ENCODE measurements around the gene TMEM175. TPM values are rescaled to one million over a fixed set of nuclear protein-coding genes. Genes with fewer than 3 reads are reported as not detected.

TMEM175 gene
- total RNA-seq, 1 donor from 2014 or later = 30.3 TPM

DNA sequence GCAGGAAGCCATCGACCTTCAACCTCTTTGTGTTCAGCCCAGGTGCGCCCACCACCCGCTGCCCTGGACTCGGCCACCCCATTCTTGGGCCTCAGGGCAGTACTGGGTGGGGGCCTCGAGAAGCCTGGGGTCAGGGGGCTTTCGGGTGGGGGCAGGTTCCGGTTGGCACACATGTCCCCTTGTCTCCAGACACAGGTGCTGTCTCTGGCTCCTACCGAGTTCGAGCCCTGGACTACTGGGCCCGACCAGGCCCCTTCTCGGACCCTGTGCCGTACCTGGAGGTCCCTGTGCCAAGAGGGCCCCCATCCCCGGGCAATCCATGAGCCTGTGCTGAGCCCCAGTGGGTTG, 71.8 kb downstream of the TMEM175 start:
- no peak for DNase-seq

DNA sequence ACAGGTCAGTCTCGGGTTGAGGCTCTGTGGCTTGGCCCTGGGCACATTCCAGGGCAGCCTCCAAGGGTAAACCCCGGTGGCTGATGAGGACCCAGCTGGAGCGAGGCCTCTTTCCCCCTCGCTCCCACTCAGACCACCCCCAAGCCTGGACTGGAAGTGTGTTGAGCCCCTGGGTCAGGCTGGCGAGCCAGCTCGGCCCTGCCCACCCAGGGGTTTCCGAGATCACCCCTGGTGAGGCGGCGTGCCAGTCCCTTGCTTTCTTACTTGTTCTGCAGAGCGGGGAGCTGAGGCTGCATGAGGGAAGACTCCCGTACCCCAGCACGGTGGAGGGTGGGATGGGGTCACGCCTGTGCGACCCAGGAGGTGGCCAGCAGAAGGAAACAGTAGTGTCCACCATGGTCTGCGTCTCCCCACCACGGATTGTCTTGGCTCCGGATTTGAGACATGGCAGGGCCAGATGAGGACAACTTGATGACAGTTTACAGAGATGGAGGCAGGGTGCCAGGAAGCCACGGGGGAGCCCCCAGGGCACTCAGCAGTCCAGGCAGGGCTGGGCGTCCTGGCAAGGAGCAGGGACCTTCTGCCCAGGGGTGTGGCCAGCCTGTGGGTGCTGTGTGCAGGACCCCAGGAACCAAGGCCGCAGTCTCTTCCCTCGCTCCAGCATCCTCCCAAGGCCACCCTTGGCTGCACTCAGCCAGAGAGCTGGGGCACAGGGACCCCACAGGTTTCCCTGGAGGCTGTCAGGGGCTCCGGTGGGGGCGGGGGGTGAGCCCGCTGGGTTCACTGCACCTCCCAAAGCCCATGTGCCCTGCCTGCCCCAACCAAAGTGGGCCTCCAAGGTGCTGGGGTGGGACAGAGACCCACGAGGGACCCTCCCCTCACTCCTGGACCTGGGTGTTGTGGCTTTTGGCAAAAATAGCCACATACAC, 72.6 kb downstream of the TMEM175 start:
- no peak for DNase-seq

DNA sequence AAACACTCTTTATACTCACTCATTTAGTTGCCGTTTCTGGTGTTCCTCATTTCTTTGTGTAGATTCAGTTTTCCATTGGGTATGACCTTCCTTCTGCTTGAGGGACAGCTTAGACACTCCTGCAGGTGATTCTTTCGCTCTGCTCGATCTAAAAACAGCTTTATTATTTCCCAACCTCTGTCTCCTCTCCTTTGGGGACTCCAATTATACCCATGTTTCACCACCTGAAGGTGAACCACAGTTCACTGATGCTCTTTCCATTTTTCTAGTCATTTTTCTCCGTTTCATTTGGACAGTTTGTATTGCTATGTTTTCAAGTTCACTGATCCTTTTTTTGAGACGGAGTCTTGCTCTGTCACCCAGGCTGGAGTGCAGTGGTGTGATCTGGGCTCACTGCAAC, 74.6 kb downstream of the TMEM175 start:
- no peak for DNase-seq

Other genes with a start within 250 kb of the TMEM175 start
- 0.62 TPM for gene SLC49A3, start 243.3 kb upstream of the TMEM175 start, total RNA-seq
- 82.7 TPM for gene PCGF3, start 226.6 kb upstream of the TMEM175 start, total RNA-seq
- 1.6 TPM for gene CPLX1, start 106.3 kb upstream of the TMEM175 start, total RNA-seq
- gene GAK, start 144 bp upstream of the TMEM175 start, total RNA-seq = 45.2 TPM
- 6.7 TPM for gene DGKQ, start 41.1 kb downstream of the TMEM175 start, total RNA-seq
- 6.9 TPM for gene IDUA, start 54.6 kb downstream of the TMEM175 start, total RNA-seq
- gene SLC26A1, start 60.9 kb downstream of the TMEM175 start, total RNA-seq = 4.2 TPM
- 2.3 TPM for gene FGFRL1, start 79.2 kb downstream of the TMEM175 start, total RNA-seq
- 1.1 TPM for gene RNF212, start 181.1 kb downstream of the TMEM175 start, total RNA-seq
- 3.3 TPM for gene SPON2, start 240.1 kb downstream of the TMEM175 start, total RNA-seq

Measured in occipital lobe (tissue), 2 donors.